Stimulated activated CD8-positive, alpha-beta memory T cell treated with anti-CD3 and anti-CD28 coated beads, Interleukin-4, amount 100 ng/mL, for 1 hour (primary cell): ENCODE measurements around the gene ZNF19.

Source experiments
- DNase-seq, 2 donors: peaks; one replicate each; pipeline ENCODE4 v3.0.0-alpha.2; 2020; ENCODE audit warnings: low read depth in 2 of 2, low spot score in 1 of 2

ZNF19 gene

GRCh38 chr16:71443714-71444113 lies 45.4 kb downstream of the ZNF19 start:
- DNase-seq, result no peak

GRCh38 chr16:71442051-71442440 lies 47.1 kb downstream of the ZNF19 start, which contains the start of gene TLE7:
TSS of gene TLE7 (minus strand) at chr16:71442054. CDS start at chr16:71433324, 8,730 bp downstream.
- no peak for DNase-seq

GRCh38 chr16:71441348-71442050 lies 47.6 kb downstream of the ZNF19 start:
- DNase-seq, result no peak

GRCh38 chr16:71440669-71441347 lies 48.3 kb downstream of the ZNF19 start:
- DNase-seq, result no peak

- DNase-seq, result no peak
These were observed 49.6 kb downstream of the ZNF19 start for GRCh38 chr16:71439523-71439922.

GRCh38 chr16:71436473-71436872 lies 52.7 kb downstream of the ZNF19 start:
- no peak for DNase-seq

GRCh38 chr16:71432906-71433305 lies 56.2 kb downstream of the ZNF19 start:
- DNase-seq, result no peak

GRCh38 chr16:71431991-71432390 lies 57.1 kb downstream of the ZNF19 start:
- DNase-seq, result no peak

- no peak for DNase-seq
These were observed 57.9 kb downstream of the ZNF19 start for GRCh38 chr16:71431176-71431575.

- no peak for DNase-seq
These were observed 58.4 kb downstream of the ZNF19 start for GRCh38 chr16:71430744-71431143.

- no peak for DNase-seq
These were observed 59.5 kb downstream of the ZNF19 start for GRCh38 chr16:71429581-71429980.

- DNase-seq, result no peak
These were observed 60.2 kb downstream of the ZNF19 start for GRCh38 chr16:71428883-71429282.

- no peak for DNase-seq
These were observed 60.7 kb downstream of the ZNF19 start for GRCh38 chr16:71428385-71428784.

GRCh38 chr16:71426880-71427615 lies 62.1 kb downstream of the ZNF19 start:
- DNase-seq, result no peak

- DNase-seq, result no peak
These were observed 62.9 kb downstream of the ZNF19 start for GRCh38 chr16:71426069-71426879.

GRCh38 chr16:71425746-71426068 lies 63.4 kb downstream of the ZNF19 start:
- no peak for DNase-seq

GRCh38 chr16:71424626-71425025 lies 64.5 kb downstream of the ZNF19 start:
- no peak for DNase-seq

- DNase-seq, result no peak
These were observed 65.3 kb downstream of the ZNF19 start for GRCh38 chr16:71423865-71424264.
